Measurements from ENCODE around the gene COPG2.
"Not testable (repeated sequence)": the region's sequence is repeated elsewhere in the genome, so short reads cannot be mapped to it uniquely, and the experiment has no call there.

Gene COPG2

DNA sequence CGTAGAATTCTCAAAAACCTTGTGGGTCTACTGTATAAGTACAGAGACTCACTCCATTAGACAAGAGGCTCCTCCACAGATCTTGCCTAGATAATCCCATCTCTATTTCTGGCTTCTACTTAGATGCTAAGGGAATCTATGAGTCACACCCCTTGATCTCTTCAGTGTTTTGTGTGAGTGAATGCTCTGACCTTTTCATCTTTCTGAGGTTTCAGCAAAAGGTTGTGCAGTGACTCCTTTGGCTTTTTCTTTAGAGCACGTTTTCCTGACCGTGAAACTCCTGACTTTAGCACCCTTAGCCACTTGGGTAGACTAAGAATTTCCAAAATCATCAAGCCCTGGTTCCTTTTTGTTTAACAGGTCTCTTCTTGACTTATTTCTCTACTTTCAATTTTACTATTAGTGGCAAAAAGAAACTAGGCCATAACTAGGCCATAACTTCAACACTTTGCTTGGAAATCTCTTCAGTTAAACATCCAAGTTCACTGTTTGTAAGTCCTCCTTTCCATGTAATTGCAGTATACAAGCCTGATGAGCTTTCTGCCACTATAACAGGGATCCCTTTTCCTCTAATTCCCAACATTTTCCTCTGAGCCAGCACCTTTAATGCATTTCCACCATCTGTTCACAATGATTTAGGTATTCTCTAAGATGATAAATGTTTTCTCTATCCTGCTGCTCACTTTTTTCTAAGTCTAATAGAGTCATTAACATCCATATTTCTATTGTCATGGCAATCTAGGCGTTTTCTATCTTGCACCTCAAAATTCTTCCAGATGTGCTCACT is 19.4 kb downstream of the COPG2 start:
- DNase-seq: no peak

DNA sequence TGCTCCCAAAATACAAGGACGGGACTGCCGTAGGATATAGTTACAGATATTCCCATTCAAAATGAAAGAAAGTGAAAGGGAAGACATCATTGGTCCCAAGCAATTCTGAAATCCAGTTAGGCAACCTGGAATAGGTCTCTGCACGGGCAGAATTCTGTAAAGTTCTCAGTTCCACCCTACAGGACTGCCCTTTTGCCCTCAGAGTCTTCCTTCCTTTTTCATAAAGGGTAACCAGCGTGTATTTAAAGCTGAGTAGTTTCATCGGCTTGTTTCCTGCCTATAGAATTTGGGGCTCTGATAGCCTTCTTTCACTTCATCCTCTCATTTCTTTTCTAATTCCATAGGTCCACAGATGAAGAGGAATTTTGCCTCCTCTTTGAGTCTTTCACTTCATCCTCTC is 20.0 kb downstream of the COPG2 start:
- DNase-seq: no peak

DNA sequence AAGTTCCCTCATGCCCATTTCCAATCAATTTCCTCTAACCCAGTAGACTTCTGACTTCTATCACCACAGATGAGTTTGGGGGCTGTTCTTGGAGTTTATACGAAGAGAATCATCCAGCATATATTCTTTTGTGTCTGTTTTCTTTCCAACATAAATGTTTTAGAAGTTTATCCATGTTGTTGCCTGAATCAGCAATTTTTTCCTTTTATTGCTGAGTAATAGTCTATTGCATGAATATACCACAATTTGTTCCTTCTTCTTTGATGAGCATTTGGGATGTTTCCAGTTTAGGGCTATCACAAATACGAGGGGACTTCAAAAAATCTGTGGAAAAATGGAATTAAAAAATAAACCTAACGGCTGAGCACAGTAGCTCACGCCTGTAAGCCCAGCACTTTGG is 26.2 kb downstream of the COPG2 start:
- DNase-seq: no peak

DNA sequence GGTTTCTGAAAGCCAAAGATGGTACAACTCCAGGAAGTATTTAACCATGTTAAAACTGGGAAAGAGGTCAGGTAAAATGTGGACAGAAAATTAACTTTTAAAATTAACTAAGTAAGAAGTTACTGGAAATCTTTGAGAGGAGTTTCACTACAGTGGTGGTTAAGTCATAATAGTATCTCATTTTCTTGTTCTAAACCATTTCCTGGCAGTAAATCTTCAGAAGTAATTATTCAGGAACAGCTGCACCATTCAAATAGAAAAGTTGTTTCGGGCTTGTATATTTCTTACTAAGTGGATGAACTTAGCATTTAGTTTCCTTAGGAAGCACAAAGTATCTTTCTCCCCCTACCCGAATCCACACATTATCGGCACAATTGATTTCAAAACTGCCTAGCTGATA is 27.1 kb downstream of the COPG2 start:
- DNase-seq: no peak

DNA sequence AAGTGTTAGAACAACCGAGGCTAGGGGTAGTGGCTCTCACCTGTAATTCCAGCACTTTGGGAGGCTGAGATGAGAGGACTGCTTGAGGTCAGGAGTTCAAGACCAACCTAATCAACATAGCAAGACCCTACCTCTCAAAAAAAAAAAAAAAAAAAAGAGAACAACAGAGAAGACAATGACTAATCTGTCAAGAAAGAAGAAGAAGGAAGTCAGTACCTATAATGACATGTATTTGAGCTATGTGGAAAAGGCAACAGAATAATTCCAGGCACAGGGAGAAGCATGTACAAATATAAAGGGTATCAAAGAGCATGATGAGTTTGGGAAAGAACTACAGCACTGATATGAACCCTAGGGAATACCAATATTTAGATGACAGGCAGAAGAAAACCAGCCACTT is 27.5 kb downstream of the COPG2 start:
- DNase-seq: no peak

DNA sequence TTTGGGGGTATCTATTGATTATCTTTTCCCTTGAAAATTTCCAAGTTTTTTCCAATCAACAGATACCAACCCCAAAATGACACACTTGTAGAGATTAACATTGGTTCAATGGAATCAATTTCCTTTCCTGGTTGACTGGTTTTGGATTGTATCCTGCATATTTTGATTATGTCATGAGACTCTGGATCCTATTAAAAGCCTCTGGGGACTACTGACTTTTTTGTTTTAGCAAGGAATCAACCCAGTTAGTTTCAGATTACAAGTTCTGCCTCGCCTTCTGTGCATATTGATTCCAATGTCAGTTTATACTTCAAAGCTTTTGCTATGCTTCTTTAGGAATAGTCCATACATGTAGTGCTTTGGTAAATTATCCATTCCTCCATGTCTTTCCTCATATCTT is 29.2 kb downstream of the COPG2 start:
- no peak for DNase-seq

DNA sequence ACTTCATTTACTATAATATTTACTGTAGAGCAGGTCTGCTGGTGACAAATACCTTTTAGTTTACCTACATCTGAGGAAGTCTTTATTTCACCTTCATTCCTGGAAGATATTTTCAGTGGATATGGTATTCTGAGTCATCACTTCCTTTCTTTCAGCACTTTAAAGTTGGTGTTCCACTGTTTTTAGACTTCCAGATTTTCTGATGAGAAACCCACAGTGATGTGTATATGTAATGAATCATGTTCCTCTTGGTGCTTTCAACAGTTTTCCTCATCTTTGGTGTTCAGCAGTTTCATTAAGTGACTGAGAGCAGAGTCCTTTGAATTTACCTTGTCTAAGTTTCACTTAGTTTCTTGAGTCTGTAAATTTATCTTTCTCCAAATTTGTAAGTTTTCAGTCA is 36.4 kb downstream of the COPG2 start:
- DNase-seq: no peak

DNA sequence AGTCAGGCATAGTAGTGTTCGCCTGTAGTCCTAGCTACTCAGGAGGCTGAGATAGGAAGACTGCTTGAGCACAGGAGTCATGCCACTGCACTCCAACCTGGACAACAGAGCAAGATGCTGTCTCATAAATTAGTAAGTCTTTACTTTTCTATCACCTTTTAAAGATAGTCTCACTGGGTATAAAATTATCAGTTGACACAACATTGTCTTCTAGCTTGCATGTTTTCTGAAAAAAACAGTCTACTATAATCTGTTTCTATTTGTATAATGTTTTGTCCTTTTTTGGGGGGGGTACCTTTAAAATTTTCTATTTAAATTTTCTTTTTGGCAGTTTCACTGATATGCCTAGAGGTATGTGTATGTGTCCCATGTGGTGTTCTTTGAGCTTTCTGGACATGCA is 39.6 kb downstream of the COPG2 start:
- DNase-seq: no peak

DNA sequence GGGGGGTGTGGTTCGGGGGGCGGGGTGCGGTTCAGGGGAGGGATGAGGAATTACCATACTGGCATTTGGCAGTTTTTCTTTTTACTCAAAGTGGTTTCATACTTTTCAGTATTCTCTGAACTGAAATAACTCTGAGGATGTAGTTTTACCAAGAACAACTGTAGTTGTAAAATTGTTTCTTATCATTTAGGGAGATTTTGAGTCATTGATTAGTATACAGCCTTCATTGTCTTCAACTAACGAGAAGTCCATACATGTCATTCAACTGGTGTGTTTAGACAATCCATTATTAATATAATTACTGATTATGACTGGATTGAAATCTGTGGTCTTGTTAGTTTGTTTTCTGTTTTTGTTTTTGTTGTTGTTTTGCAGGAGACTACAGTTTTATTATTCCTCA is 40.8 kb downstream of the COPG2 start:
- DNase-seq: no peak

DNA sequence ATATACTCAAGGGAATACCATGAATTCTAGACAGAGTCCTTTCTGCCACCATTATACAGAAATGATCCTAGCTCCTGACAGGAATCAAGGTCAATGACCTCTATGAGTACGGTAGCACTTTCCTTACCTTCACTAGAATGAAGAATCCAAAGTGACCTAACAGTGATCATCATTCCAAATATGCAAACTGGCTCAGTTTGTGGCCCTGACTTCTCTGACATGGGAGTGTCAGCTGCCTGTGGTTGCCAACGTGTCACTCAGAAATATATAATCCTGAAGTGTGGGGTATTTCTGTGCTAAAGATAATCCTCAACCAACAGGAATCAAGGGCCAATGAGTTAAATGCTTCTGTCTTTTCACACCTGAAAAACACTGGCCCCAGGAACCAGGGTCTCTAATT is 45.7 kb downstream of the COPG2 start:
- no peak for DNase-seq

DNA sequence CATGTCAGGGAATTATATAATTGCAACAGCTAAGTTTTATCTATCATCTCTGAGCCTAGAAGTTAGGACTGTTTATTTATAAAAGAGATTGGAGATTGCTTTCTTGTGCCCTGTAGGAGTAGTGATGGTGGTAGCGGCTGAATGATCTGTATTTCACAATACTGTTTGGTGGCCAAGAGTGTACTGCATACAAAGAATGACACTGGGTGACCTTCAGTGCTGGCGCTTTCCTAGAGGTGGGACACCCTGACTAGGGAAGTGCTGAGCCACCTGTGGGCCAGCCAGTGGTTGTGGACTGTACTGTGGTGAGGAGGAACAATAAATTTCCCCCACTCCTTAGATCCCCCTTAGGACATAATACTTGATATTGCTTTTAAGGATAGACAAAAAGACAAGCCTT is 53.0 kb downstream of the COPG2 start:
- no peak for DNase-seq

DNA sequence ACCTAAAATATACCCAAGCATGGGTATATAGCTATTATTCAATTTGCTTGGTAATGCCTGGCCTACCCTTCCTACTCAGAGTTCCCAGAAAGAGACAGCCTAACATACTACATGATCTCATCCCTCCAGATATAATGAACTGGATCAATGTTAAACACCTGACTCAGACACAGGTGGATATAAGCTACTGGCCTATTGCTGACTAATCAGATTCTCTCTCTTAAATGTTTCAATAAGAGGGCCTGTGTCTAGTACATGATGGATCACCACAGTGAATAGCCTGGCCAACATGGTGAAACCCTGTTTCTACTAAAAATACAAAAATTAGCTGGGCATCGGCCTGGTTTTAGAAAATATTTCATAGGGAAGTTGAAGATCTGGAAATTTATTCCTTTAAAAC is 54.1 kb downstream of the COPG2 start:
- no peak for DNase-seq

DNA sequence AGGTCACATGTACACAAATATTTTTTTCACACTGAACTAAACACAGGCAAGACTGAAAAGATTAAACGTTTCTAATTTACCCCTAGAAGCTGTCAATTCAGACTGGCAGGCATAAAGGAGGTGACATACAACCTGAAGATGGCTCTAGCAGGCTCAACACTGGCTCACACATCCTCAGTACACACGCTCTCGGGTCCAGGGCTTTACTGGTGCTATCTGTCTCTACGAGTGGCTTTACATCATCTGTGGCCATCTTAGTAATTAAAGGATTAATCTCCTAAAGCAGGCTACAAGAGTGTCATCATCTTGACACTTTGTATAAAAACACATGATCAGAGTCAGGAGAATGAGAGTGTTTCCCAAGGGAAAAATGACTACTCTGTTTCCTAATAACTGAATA is 57.3 kb downstream of the COPG2 start:
- DNase-seq: no peak

DNA sequence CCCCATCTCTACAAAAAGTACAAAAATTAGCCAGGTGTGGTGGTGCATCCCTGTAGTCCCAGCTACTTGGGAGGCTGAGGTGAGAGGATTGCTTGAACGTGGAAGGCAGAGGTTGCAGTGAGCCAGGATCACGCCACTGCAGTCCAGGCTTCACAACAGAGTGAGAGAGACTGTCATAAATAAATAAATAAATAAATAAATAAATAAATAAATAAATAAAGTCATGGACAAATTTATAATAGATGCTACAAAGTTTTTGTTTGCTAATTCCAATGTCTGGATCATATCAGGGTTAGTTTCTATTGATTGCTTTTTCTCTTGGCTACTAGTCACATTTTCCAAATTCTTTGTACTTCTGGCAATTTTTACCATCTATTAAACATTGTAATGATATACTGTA is 61.5 kb downstream of the COPG2 start:
- DNase-seq: not testable (repeated sequence)

DNA sequence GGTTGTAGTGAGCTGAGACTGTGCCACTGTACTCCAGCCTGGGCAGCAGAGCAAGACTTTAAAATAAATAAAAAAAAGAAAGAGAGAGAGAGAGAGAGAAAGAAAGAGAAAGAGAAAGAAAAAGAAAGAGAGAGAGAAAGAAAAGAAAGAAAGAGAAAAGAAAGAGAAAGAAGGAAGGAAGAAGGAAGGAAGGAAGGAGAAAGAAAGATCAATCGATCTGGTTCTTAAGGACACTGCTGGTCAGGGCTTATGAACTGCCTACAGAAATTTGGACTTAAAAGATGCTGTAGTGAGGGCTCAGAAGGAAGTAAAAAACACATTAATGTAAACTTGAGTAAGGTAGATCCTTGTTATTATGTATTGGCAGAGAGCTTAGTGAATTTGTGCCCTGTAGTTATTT is 62.4 kb downstream of the COPG2 start:
- no peak for DNase-seq

DNA sequence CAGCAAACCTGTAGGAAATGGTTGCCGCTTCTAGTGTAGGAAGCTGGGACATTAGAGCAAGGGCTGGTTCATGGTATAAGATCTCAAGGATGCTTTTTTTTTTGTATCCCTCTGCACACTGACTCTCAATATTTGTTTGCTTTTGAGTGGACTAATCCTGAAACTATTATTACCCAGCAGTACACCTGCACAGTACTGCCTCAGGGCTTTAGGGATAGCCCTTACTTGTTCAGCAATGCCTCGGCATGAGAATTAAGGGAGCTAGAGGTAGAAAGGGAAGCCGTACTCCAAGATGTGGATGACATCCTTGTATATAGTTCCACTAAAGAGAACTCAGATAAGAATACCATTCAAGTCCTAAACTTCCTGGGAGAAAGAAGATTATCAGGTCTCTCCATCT is 70.5 kb downstream of the COPG2 start:
- DNase-seq: no peak

DNA sequence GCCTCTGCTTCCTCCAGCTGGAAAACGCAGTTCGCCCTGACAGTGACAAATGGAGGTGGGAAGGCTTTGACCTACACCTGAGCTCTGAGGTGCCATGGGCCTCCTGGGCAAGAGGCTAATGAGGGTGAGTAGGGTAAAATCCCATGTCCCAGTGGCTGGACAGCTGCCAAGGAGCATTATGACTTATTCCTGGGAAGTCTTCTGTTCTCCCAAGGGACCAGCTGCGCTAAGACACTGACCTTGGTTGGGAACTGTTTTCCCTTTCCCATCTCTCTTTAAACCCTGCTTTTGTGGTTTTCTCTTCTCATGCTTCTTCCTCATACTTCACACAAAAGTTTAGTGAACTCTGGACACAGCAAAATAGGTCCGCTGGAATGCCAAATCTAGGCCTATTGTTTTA is 72.6 kb downstream of the COPG2 start:
- DNase-seq: no peak

DNA sequence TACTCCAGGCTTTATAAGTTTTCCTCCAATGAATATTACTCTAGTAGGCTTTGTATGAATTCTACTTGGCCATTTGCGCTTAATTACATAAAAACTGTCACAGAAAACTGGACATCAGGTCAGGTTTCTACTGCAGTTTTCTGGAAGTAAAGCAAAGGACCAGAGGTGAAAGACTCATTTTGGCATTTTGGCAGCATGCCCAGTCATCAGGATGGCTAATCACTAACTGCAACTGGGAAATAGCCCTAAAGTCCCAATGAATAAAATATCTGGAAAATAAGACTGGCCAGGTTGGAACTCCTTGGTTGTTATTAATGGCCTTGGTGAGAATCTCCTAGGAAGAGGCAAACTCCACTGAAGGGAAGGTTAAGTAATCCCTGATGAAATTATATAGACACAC is 75.5 kb downstream of the COPG2 start:
- DNase-seq: no peak

DNA sequence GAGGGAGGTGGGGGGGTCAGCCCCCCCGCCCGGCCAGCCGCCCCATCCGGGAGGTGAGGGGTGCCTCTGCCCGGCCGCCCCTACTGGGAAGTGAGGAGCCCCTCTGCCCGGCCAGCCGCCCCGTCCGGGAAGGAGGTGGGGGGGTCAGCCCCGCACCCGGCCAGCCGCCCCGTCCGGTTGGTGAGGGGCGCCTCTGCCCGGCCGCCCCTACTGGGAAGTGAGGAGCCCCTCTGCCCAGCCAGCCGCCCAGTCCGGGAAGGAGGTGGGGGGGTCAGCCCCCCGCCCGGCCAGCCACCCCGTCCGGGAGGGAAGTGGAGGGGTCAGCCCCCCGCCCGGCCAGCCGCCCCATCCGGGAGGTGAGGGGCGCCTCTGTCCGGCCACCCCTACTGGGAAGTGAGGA is 77.1 kb downstream of the COPG2 start:
- not testable (repeated sequence) for DNase-seq

DNA sequence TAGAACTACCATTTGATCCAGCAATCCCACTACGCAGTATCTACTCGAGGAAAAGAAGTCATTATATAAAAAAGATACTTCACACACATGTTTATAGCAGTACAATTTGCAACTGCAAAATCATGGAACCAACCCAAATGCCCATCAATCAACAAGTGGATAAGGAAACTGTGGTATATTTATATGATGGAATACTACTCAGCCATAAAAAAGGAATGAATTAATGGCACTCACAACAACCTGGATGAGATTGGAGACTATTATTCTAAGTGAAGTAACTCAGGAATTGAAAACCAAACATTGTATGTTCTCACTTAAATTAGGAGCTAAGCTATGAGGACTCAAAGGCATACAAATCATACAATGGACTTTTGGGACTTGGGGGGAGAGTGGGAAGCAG is 82.6 kb downstream of the COPG2 start:
- DNase-seq: not testable (repeated sequence)

DNA sequence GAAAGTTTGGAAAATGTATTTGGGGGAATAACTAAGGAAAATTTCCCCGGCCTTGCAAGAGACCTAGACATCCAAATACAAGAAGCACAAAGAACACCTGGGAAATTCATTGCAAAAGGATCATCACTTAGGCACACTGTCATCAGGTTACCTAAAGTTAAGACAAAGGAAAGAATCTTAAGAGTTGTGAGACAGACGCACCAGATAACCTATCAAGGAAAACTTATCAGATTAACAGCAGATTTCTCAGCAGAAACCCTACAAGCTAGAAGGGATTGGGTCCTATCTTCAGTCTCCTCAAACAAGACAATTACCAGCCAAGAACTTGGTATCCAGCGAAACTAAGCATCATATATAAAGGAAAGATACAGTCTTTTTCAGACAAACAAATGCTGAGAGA is 93.4 kb downstream of the COPG2 start:
- DNase-seq: not testable (repeated sequence)

DNA sequence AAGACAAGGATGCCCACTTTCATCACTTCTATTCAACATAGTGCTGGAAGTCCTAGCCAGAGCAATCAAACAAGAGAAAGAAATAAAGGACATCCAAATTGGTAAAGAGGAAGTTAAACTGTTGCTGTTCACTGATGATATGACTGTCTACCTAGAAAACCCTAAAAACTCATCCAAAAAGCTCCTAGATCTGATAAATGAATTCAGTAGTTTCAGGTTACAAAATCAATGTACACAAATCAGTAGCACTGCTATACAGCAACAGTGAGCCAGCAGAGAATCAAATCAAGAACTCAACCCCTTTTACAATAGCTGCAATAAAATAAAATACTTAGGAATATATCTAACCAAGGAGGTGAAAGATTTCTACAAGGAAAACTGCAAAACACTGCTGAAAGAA is 98.4 kb downstream of the COPG2 start:
- DNase-seq: not testable (repeated sequence)

DNA sequence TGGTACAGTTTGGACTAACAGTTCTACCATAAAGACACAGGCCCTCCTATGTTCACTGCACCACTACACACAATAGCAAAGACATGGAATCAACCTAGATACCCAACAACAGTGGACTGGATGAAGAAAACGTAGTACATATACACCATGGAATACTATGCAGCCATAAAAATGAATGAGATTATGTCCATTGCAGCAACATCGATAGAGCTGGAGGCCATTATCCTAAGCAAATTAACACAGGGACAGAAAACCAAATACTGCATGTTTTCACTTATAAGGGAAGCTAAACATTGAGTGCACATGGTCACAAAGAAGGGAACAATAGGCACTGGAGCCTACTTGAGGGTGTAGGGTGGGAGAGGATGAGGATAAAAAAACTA is 101.7 kb downstream of the COPG2 start:
- DNase-seq: no peak

DNA sequence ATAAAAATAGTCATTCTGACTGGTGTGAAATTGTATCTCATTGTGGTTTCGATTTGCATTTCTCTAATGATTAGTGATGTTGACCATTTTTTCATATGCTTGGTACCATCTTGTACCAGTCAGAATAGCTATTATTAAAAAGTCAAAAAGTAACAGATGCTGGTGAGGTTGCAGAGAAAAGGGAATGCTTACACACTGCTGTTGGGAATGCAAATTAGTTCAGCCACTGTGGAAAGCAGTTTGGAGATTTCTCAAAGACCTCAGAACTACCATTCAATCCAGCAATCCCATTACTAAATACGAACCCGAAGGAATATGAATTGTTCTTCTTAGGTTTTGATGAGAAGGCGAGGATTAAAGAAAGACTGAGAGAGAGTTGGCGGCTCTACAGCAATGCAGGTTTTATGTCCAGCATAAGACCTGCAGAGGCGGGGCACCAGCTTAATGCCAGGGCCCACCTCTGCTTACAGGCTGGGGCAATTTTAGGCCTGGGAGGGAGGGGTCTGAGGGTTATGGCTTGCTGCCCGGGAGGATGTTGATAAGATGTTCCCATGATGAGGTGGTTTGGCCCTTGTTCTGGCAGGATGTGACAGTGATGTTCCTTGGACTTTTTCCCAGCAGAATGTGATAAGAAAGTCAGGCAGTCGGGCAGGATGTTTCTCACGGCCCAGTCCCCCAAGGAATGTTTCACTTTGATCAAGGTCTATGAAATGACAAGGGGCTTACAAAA is 102.2 kb downstream of the COPG2 start:
- DNase-seq: no peak

DNA sequence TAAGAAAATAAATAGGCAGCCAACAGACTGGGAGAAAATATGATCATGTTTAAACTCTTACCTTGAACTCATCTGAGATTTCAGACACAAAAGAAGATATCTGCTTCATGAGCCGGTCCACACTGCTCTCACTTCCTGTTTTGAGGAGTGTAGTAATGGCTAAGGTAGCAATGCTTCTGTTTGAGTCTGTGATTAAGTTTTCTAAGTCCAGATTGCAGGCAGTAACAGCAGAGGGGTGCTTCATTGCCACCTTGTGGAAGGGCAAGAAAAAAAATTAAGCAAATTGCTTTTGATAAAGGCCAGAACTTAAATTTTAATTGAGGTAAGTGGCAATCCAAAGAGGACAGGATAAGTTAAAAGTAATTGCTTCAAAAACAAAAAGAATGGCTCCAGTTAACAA is 107.6 kb downstream of the COPG2 start:
- DNase-seq: no peak
